22Rv1 (cell line): Measurements from ENCODE around the gene RUVBL1.

Experiments
- CTCF ChIP-seq: fragments of 450-650 bp; IDR thresholded peaks from 2 replicates; pipeline ENCODE4 v1.5.1; 2017; ENCODE audit warnings: mild to moderate bottlenecking
- ZFX ChIP-seq: fragments of 450-650 bp; IDR thresholded peaks from 2 replicates; pipeline ENCODE4 v1.6.1; 2017; ENCODE audit warnings: antibody characterized with exemption, borderline replicate concordance

- TF ChIP-seq CTCF: no peak
- no peak for TF ChIP-seq ZFX
Measured at GRCh38 chr3:128160661-128161060, 37.0 kb upstream of the RUVBL1 start.
